ENCODE results near the gene VEPH1.

Gene VEPH1

DNA sequence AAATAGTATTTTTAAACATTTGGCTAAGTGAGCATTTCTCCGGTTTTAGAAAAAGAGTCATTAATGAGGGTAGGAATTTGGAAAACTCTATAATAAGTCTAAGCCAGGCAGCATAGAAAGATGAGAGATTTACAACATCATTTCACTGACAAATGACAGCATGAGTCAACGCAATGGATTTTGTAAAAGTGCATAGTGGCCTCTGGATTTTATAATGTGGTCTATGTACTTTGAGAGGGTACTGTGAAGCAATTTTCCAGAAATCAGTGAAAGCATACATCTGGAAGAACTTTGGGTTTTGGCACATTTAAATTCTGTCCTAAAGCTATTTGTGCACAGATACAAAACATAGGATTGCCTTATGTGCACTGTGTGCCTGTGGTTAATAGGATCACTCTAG lies 212.4 kb downstream of the VEPH1 start:
- peak; percentile 74 for DNase-seq (ENCODE audit: low read depth)
- no peak overlapping the region for H3K4me3 ChIP-seq (ENCODE audit: low read depth, low read length)

DNA sequence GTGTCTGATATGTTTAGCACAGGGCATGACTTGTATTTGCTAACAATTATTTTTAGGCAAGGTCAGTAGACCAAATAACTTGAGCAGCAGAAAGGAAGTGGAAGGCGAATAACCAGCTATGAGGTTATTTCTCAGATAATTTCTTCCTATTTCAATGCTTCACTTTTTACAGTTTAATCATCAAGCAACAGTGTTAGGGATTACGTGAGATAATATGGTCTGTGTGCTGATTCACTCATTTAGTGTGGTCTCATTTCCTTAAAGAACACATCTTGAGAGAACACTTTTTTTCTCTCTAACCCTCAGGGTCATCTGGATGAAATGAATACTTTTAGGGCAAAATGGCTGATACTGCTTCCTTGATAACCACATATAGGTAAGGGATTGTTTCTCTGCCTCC lies 217.2 kb downstream of the VEPH1 start:
- no peak overlapping the region for H3K4me3 ChIP-seq (ENCODE audit: low read depth, low read length)
- DNase-seq (ENCODE audit: low read depth), result no peak

DNA sequence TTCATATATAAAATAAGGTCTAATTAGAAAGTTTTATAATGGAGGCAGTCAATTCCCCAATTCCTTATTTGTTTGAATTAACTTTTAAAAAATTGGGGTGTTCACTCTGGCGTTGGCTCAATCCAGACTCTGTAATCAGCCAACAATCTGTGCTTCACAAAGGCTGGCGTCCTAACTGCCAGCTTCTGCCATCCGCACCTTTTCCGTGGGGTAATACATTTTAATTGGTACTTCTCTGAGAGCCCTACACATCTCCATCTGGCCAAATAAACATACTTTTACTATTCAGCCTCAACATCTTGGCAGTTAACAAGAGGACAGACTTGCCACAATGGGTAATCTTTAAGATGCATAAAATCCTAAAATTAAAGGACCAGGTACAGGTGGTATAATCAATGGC lies 218.1 kb downstream of the VEPH1 start:
- H3K4me3 ChIP-seq (ENCODE audit: low read depth, low read length), result no peak overlapping the region

DNA sequence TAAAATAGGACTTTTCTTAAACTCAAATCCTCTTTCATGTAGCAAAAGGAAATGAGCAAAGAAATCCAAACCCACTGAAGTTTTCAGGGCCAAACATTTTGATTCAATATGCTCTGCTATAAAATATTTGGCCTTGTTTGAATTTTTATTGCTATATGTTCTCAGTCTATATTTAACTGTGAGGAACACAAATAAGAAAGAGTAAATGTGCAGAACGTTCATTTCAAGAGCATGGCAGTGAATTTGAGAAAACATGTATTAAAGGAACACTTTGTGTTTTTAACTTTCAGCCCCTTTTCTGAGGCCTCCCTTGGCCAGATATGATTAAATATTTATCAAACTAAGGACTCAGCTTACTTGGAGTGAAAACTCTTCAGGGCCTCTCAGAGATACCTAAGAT lies 218.5 kb downstream of the VEPH1 start:
- H3K4me3 ChIP-seq (ENCODE audit: low read depth, low read length), result no peak overlapping the region
- DNase-seq (ENCODE audit: low read depth), result no peak

More for the DNA sequence above, 218.1 kb downstream of the VEPH1 start:
- DNase-seq (ENCODE audit: low read depth), result no peak

DNA sequence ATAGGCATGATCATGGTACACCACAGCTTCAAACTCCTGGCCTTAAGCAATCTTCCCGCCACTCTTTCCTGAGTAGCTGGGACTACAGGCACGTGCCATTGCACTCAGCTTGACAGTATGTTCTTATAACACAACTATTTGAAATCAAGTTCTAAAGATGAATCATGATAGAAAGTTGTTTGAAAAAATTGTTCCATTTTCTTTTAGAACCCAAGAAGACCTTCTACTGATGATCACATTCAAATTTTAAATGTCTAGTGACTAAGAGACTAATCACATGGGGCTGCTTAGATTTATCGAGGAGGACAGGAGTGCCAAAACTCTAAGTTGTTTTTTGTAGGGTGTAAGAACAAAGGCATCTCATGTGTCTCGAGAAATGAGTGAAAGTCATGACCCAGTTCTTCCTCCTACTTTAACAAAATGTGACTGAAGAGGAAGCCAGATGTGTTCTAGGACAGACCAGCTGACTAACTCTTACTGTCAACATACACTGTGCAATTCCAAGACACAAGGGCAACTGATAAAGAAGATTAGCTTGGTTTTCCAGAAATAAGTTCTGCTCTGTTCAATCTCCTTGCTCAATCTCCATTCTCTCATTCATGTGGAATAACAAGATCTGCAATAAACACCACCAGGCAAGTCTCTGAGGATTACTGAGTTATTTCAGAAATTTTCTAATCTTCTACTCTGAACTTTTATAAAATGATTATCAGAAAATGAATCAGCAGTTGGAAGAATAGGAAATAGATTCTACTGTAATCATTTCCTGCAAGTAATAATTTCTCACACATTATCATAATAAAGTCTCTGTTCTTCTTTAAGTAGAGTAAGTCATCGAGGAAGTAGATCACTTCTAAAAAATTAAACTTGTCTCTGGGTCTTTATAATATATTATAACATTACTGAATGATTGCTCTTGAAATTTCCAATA lies 220.7 kb downstream of the VEPH1 start:
- H3K4me3 ChIP-seq (ENCODE audit: low read depth, low read length), result no peak overlapping the region
- peak; percentile 99 for DNase-seq (ENCODE audit: low read depth)

DNA sequence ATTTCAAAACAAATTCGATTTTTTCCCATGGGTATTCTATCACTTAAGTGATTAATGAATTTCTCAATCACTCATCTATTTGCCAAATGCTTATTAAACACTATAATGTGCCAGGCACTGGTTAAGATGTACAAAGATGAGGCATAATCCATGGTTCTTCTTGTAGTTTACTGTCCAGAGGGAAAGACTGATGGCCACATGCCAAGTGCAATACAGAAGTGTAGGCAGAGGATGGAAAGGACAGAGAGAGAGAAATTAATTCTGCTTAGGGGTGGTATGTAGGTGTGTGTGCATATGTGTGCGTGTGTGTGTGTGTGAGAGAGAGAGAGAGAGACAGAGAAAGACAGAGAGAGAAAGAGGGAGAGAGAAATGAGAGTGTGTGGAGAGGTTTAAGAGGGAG lies 222.4 kb downstream of the VEPH1 start:
- no peak overlapping the region for H3K4me3 ChIP-seq (ENCODE audit: low read depth, low read length)
- DNase-seq (ENCODE audit: low read depth), result peak; percentile 47

DNA sequence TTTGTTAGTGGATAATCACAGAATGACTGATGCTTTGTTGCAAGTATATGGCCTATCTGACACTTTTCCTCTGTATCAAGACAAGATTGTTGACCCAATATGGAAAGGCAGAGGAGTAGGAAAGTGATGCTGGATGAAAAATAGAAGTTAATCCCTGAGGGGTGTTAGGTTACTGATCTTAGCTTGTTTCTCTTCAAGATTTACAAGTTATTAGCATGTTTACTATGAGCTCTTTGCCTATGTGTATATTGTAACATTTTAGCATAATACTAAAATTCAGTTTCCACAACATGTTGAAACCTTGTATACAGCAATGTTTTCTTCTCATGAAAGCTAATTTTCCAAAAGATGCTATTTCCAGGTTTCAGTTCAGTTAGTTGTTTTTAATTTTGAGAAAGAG lies 222.9 kb downstream of the VEPH1 start:
- H3K4me3 ChIP-seq (ENCODE audit: low read depth, low read length), result no peak overlapping the region
- no peak for DNase-seq (ENCODE audit: low read depth)

DNA sequence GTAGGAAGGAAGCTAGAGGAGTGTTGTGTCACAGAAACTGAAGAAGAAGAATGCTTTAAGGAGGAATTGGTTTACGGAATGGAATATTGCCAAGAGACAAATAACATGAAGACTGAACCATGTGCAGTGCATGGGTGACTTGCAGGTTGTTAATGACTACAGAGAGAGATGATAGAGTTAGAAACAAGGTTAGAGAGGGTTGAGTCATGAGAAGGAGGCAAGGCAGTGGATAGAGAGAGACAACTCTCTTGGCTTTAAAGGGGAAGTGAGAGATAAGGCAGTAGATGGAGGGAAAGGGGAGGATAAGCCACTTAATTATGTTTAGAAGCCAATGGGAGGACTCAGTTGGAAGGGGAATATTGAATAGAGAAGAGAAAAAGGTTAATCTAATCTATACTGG lies 224.0 kb downstream of the VEPH1 start:
- no peak overlapping the region for H3K4me3 ChIP-seq (ENCODE audit: low read depth, low read length)
- DNase-seq (ENCODE audit: low read depth), result no peak

DNA sequence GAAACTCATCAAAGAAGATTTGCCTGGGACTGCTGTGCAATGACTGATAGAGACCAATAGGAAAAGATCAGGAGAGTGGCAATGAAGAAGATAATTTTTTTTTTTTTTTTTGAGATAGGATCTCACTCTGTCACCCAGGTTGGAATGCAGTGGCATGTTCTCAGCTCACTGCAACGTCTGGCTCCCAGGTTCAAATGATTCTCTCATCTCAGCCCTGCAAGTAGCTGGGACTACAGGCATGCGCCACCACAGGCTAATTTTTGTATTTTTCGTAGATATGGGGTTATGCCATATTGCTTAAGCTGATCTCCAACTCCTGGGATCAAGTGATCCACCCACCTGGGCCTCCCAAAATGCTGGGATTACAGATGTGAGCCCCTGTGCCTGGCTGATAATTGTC lies 226.4 kb downstream of the VEPH1 start:
- H3K4me3 ChIP-seq (ENCODE audit: low read depth, low read length), result no peak overlapping the region
- no peak for DNase-seq (ENCODE audit: low read depth)

DNA sequence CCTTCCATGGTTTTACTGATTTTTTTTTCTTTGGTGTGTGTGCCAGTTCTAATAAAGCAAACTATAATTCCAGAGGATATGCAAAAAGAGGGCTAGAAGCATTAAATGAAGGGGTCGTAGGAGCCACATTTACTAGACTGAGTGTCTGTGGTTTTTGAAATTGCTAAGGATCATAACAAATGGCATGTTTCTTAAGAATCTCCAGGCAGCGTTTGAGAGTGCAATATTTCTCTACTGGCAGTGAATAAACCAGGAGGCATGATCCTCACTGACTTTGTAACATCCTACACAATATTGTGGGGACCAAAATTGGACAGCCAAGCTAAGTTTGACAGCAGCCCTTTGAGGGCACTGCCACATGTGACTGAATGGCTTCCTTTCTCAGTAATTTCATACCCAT lies 227.4 kb downstream of the VEPH1 start:
- no peak overlapping the region for H3K4me3 ChIP-seq (ENCODE audit: low read depth, low read length)
- no peak for DNase-seq (ENCODE audit: low read depth)

DNA sequence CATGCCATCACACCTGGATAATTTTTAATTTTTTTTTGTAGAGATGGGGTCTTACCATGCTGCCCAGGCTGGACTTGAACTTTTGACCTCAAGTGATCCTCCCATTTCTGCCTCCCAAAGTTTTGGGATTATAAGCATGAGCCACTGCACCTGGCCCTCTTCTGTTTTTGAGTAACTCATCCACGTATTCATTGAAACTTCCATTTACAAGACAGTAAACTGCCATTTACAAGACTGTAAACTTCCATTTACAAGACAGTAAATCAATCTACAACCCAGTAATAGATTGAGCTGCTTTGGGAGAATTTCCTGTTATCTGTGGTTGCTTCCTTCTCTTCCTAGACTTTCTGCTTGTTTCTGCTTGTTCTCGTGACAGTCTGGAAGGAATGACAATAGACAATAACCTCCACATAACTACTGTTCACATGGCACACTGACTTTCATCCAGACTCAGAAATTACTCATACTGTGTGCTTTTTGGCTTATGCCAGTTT lies 228.5 kb downstream of the VEPH1 start:
- DNase-seq (ENCODE audit: low read depth), result no peak
- no peak overlapping the region for H3K4me3 ChIP-seq (ENCODE audit: low read depth, low read length)

DNA sequence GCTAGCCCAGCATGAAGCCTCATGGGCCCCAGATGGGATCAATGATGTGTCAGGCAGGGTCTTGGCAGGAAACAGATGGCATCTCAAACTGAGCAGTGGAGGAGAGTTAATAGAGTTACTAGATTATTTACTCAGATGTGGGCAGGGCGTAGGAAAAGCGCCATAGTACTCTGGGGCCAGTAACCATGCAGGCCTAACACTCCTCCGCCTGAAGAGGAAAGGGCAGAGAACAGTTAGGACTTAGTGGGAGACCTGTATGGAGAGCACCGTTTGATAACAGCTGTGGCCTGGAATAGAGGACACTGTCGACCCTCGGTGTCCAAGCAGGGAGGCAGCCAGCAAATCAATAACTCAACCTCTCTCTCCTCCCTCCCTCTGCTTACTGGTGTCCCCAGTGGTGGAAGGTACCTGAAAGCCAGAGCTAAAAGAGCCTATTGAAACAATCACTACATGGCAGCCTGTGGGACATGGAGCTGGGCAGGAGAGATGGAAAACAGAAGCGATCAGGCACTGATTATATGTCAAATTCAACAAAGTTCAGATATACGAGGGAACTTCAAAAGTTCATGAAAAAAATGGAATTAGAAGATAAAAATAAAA lies 231.8 kb downstream of the VEPH1 start:
- DNase-seq (ENCODE audit: low read depth), result no peak

DNA sequence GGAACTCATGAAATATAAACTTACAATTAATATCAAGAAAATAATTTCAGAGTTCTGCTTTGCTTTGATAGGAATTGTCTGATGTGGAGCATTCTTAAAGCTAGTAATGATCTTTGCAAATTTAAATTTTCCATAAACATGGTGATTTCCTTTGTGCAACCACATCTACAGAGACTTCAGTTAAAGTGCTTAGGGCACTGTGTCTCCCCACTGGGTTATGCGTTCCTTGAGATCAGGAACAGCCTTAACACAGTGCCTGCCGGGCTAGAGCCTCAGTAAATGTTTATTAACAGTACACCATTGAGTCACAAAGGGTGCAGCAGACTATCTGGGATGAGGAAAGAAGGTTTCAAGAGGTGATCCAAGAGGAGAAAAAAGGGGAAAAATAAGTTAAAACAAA lies 235.2 kb downstream of the VEPH1 start:
- DNase-seq (ENCODE audit: low read depth), result no peak
- no peak overlapping the region for H3K4me3 ChIP-seq (ENCODE audit: low read depth, low read length)

More for the DNA sequence above, 231.8 kb downstream of the VEPH1 start:
- H3K4me3 ChIP-seq (ENCODE audit: low read depth, low read length), result no peak overlapping the region

DNA sequence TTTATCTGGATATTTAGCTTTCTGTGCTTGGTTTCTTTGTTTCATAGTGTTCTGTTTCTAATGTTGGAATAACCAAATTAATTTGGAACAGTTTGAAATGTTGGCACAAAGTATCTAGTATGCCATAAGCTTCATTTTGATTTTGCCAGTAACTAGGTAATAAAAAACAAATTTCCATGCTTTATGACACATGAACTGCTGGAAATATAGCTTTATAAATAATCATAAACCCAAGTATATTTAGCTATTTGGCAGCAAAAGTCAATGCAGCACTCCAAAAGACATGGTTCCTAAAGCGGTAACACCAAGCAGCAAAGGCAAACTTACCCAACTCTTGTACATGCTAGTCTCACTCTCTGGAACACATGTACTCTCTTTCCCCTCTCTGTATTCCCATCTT lies 237.3 kb downstream of the VEPH1 start:
- DNase-seq (ENCODE audit: low read depth), result no peak
- no peak overlapping the region for H3K4me3 ChIP-seq (ENCODE audit: low read depth, low read length)

DNA sequence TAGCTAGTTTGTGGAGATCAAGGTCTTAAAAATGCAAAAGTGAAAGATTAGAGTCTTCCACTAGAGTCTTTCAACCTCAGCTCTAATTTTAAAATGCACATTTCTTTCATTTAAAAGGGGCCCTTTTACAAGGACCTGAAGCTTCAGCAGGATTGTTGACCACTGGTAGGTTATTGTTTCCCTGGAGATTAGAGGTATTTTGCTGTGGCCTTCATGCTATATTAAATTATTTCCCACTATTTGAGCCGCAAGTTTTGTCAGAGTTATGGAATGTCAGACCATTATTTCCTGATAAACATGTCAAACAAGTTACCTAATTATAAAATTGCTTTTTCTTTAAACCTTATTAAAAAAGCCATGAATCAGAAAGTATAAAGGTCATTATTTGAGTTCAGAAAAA lies 240.2 kb downstream of the VEPH1 start:
- H3K4me3 ChIP-seq (ENCODE audit: low read depth, low read length), result no peak overlapping the region
- DNase-seq (ENCODE audit: low read depth), result no peak

DNA sequence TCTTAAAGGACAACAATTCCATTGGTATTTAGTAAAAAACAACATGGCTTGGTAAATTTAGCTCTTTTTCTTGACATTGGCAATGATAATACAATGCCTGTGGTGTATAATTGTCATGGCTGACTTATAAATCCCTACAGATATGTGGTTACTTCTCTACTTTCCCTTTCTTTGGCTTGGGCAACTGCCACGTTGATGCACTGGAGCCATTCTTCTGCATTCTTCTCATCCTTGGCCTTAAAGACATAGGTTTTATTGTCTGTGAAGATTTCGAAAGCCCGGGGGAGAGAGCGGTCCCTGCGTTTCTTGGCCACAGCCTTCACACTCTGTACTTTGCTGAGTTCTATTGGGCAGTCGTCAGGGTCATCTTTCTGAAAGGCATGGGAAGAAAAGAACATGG lies 242.2 kb downstream of the VEPH1 start:
- peak; percentile 89 for DNase-seq (ENCODE audit: low read depth)

DNA sequence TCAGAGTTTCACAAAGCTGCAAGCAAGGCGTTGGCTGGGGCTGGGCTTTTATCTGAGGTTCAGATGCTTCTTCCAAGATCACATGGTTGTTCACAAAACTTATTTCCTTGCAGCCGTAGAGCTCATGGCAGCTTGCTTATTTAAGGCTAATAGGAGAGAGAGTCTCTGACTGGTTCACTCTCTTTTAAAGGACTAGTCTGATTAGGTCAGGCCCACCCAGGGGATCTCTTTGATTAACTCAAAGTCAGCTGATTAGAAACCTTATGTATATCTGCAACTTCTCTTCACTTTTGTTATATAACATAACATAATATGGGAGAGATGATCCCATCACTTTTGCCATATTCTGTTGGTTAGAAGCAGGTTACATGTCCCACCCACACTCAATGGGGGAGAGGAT lies 243.4 kb downstream of the VEPH1 start:
- no peak for DNase-seq (ENCODE audit: low read depth)
- H3K4me3 ChIP-seq (ENCODE audit: low read depth, low read length), result no peak overlapping the region

More for the DNA sequence above, 242.2 kb downstream of the VEPH1 start:
- no peak overlapping the region for H3K4me3 ChIP-seq (ENCODE audit: low read depth, low read length)

DNA sequence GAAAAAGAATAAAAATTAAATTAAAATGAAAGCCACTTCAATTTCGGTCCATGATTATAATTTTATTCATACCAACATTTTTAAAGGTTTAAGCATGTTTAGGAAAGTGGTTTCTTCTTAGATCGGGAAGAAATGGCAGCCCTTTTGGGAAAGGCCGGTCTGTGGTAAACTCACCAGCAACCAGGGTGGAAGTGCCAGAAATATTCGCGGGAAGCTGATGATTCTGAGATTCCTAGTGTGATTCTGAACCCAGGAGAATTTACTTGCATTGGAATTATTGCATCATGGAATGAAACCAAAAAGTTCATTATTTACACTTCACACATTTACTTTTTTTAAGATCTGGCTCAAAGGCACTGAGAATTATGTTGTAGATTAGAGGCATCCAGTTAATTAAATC lies 246.1 kb downstream of the VEPH1 start:
- H3K4me3 ChIP-seq (ENCODE audit: low read depth, low read length), result no peak overlapping the region

DNA sequence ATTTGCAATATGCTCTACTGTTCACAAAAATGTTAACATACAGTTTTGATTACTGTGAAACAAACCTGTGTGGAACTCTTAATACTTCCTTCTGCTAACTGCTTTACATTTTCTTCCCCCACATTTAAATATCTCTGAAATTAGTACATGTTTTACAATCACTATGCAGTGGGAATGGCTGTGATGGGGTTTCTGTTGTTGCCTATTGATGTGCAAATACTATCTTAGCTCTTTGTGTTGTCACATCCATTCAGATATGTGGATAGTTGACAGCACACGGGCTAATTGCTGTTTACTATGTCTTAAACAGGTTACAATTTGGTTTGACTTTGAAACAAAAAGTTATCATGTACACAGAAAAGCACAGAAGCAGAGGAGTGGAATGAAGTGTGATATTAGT lies 247.4 kb downstream of the VEPH1 start:
- DNase-seq (ENCODE audit: low read depth), result no peak
- H3K4me3 ChIP-seq (ENCODE audit: low read depth, low read length), result no peak overlapping the region

More for the DNA sequence above, 246.1 kb downstream of the VEPH1 start:
- no peak for DNase-seq (ENCODE audit: low read depth)

DNA sequence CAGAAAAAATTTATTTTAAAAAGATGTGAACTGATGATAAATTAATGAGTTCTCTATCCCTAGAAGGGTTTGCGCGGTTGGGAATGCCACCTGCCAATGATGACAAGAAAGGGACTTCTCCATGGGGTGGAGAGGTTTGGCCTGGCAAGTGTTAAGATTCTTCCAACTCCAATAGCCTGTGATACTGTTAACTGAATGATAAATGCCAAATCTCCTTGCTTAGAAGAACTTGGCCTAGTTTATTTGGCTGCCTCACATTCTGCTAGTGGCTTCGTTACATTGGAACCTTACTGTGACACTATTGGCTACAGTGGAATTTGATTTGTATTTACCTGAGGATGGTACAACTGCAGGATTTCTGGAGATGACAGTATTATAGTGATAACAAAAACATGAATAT lies 251.5 kb downstream of the VEPH1 start:
- H3K4me3 ChIP-seq (ENCODE audit: low read depth, low read length), result no peak overlapping the region
- DNase-seq (ENCODE audit: low read depth), result no peak

DNA sequence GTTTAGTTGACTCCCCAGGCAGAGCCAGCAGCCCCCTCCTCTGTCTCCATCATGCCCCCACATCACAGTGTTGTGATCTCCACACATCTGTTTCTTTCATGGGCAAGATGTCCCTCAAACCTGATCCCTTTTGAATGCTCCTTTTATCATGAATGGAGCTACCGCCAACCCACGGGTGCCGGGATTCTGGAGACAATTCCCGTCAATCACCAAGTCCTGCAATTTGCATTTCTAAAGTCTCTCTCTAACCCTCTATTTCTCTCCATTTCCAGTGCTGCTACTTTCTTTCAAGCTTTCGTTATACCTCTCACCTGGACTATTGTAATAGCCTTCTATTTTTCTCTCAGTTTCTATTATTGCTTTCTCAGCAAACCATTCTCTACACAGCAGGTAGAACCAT lies 253.6 kb downstream of the VEPH1 start:
- DNase-seq (ENCODE audit: low read depth), result no peak
- H3K4me3 ChIP-seq (ENCODE audit: low read depth, low read length), result no peak overlapping the region

All from skeletal muscle cell (primary cell).